NCI-H2171 treated with DMSO at 0.1 percent for 48 hours (cell line): ENCODE data around the gene KRT5.

Experiments
- DNase-seq: peaks from one replicate; lab custom pipeline; 2025; lab: John Stamatoyannopoulos, UW

The KRT5 gene

GRCh38 chr12:52521175-52521567 is 977 bp upstream of the KRT5 start:
- no peak for DNase-seq

GRCh38 chr12:52519387-52519703 is 849 bp downstream of the KRT5 start:
- no peak for DNase-seq

GRCh38 chr12:52518574-52519386 is 1.4 kb downstream of the KRT5 start:
- no peak for DNase-seq

GRCh38 chr12:52517888-52518287 is 2.3 kb downstream of the KRT5 start:
- no peak for DNase-seq

- DNase-seq, result no peak
Observed at GRCh38 chr12:52517005-52517835, 3.0 kb downstream of the KRT5 start.

- no peak for DNase-seq
Observed at GRCh38 chr12:52515927-52516831, 4.0 kb downstream of the KRT5 start.

GRCh38 chr12:52515319-52515646 is 4.9 kb downstream of the KRT5 start:
- DNase-seq, result no peak

- no peak for DNase-seq
Observed at GRCh38 chr12:52514471-52515318, 5.5 kb downstream of the KRT5 start.

- DNase-seq, result no peak
Observed at GRCh38 chr12:52513736-52514135, 6.5 kb downstream of the KRT5 start.

- DNase-seq, result no peak
Observed at GRCh38 chr12:52508211-52508610, 12.0 kb downstream of the KRT5 start.

- peak; percentile 25 for DNase-seq
Observed at GRCh38 chr12:52506858-52507715, 13.1 kb downstream of the KRT5 start.

- no peak for DNase-seq
Observed at GRCh38 chr12:52502877-52503276, 17.3 kb downstream of the KRT5 start.

- DNase-seq, result no peak
Observed at GRCh38 chr12:52501490-52501889, 18.7 kb downstream of the KRT5 start.

GRCh38 chr12:52500574-52500973 is 19.6 kb downstream of the KRT5 start:
- DNase-seq, result peak; percentile 11

- no peak for DNase-seq
Observed at GRCh38 chr12:52499806-52500560, 20.2 kb downstream of the KRT5 start.

GRCh38 chr12:52498946-52499345 is 21.2 kb downstream of the KRT5 start:
- no peak for DNase-seq

- no peak for DNase-seq
Observed at GRCh38 chr12:52497975-52498374, 22.2 kb downstream of the KRT5 start.

- DNase-seq, result peak; percentile 69
Observed at GRCh38 chr12:52496590-52497071, 23.6 kb downstream of the KRT5 start.

- DNase-seq, result peak; percentile 68
Observed at GRCh38 chr12:52496054-52496453, 24.1 kb downstream of the KRT5 start.

GRCh38 chr12:52495389-52495788 is 24.8 kb downstream of the KRT5 start:
- DNase-seq, result peak; percentile 99
